ENCODE measurements around the gene PML.

DNA sequence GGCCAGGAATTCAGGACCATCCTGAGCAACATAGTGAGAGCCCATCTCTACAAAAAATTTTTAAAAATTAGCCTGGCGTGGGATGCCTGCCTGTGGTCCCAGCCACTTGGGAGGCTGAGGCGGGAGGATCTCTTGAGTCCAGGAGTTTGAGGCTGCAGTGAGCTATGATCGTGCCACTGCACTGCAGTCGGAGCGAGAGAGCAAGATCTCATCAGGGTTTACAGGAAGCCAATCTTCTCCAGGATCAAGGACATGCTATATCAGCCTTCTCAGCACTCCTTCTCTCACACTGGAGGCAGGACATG, 2.0 kb upstream of the PML start:
- no peak for TF ChIP-seq ZNF668 (CRISPR knock-in tag; IDR thresholded peaks at IDR 0.05)
- no peak for TF ChIP-seq POLR2A (conservative IDR thresholded peaks at IDR 0.05)
- TF ChIP-seq ZNF174 (CRISPR knock-in tag; IDR thresholded peaks at IDR 0.05) = no peak
- TF ChIP-seq HNRNPH1 (optimal IDR thresholded peaks at IDR 0.05; ENCODE audit: low read depth, low read length) = no peak
- TF ChIP-seq, protein P1, sequence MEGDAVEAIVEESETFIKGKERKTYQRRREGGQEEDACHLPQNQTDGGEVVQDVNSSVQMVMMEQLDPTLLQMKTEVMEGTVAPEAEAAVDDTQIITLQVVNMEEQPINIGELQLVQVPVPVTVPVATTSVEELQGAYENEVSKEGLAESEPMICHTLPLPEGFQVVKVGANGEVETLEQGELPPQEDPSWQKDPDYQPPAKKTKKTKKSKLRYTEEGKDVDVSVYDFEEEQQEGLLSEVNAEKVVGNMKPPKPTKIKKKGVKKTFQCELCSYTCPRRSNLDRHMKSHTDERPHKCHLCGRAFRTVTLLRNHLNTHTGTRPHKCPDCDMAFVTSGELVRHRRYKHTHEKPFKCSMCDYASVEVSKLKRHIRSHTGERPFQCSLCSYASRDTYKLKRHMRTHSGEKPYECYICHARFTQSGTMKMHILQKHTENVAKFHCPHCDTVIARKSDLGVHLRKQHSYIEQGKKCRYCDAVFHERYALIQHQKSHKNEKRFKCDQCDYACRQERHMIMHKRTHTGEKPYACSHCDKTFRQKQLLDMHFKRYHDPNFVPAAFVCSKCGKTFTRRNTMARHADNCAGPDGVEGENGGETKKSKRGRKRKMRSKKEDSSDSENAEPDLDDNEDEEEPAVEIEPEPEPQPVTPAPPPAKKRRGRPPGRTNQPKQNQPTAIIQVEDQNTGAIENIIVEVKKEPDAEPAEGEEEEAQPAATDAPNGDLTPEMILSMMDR (IDR thresholded peaks at IDR 0.05 in 2 of 3, conservative IDR thresholded peaks at IDR 0.05 in 1 of 3; ENCODE audit: insufficient read depth in 2 of 3, low read depth in 1 of 3, low read length in 3 of 3) = no peak
- no peak for TF ChIP-seq TARDBP (IDR thresholded peaks at IDR 0.05)
- TF ChIP-seq PCBP2 (IDR thresholded peaks at IDR 0.05; ENCODE audit: low read depth, low read length, poor library complexity, severe bottlenecking) = no peak

Data from K562 (cell line).